ENCODE data around the gene MVB12B.
A peak's percentile ranks its signal among the peaks of the same experiment; 100 is the strongest.

The MVB12B gene

DNA sequence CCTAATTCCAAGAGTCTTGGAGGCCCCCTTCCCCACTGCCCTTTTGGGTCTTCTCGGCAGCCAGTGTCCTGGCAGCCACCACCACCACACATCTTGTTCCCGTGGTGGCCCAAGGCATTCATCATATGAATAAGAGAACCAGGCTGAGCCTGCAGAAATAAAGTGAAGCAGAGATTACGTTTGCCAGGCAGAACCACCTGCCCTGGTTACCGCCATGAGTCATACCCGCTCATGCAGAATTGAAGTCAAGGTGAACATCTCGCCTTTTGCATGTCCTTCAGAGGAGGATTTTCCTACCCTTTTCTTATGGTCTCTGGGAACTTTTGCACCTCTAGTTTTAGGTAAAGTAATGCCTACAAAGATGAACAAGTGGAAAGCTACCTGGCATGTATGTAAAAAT, 167.6 kb downstream of the MVB12B start:
- DNase-seq (ENCODE audit: low read depth) = no peak

DNA sequence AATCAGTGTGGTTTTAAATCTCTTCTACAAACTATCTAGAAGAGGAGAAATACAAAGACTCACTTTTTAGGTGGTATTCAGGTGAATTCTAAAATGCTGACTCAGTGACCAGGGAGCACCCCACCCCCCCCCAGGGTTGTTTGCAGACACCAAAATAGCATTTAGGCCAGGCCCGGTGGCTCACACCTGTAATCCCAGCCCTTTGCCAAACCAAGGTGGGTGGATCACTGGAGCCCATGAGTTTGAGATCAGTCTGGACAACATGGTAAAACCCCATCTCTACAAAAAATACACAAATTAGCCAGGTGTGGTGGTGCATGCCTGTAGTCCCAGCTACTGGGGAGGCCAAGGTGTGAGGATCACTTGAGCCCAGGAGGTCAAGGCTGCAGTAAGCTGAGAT, 168.1 kb downstream of the MVB12B start:
- DNase-seq (ENCODE audit: low read depth) = no peak

- no peak for DNase-seq (ENCODE audit: low read depth)
Measured at GRCh38 chr9:126495411-126496180, 169.0 kb downstream of the MVB12B start.

- no peak for DNase-seq (ENCODE audit: low read depth)
Measured at GRCh38 chr9:126496181-126496576, 169.6 kb downstream of the MVB12B start.

DNA sequence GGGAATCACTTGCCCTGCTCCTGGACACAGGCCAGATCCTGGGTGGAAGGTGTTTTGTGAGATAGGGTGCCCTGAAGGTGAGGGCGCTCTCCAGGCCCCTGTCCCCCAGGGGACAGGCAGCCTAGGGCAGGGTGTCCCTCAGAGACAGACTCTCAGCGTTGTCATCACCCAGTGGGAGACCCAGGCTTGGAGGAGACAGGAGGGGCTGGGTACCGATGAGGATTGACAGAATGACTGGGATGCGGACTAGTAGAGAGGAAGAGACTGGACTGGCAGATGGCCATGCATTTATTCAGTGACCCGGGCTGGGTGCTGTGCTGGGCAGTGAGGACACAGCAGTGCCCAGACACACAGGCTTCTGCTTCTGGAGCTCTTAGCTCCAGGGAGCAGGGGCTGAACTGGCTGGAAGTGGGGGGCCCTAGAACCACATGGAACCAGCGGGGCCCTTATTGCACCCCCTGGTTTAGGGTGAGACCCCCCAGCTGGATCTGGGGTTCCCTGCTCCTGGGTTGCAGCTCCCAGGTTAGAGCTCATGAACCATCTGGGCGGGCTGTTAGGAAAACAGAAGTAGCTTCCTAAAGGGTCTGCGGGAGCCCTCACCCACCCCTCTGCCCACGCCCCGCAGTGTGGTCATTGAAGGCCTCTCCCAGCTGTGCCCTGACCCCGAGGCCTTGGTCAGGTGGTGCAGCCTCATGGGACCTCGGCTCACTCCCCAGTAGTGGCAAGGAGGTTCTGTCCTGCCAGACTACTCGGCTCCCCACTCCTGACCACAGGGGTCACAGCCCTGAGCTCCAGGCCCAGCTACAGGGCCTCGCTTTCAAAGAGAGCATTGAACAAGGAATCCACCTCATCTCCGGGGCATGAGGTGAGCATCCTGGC, 170.4 kb downstream of the MVB12B start:
- no peak for DNase-seq (ENCODE audit: low read depth)

GRCh38 chr9:126497660-126498275, 171.1 kb downstream of the MVB12B start:
- DNase-seq (ENCODE audit: low read depth) = no peak

GRCh38 chr9:126498331-126498730, 171.7 kb downstream of the MVB12B start:
- no peak for DNase-seq (ENCODE audit: low read depth)

DNA sequence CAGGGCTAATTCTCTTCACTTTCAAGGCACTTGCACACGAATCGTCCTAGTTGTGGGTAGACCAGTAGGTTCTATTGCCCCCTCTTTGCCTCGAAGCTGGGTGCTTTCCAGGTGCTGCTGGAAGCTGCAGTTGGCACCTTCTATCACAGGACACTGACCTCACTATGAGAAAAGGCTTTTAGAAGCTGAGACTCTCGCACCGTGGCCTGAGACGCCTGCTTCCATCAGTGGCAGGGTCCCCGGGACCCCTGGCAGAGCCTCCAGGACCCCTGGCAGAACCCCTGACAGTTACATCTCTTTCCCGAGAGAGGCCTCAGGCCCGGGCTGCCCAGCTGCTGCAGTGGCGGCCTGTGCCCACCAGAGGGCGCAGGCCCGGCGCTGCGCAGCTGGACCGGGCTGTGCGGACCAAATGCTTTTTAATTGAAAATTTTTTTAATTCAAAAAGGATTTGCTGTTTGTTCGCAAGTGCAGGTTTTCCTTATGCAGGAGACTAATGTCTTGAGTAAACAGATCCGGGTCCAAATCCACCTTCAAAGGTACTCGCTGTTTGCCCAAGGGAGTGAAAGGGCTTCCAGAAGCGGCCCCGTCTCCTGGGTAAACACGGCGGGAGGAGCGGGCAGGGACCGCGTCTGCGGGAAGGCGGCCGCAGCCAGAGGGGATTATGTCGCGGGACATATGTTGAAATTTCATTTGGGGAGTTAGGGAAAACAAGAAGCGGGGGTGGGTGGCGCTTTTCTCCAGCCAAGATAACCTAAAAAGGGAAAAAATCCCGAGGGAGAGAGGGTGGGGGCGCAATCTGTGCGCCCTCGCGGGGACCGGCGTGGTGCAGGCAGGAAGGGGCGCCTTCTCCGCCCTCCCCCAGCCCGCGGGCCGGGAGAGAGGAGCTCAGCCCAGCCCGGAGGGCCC, 172.6 kb downstream of the MVB12B start:
- no peak for DNase-seq (ENCODE audit: low read depth)

GRCh38 chr9:126499911-126500599, 173.4 kb downstream of the MVB12B start:
- DNase-seq (ENCODE audit: low read depth) = no peak

GRCh38 chr9:126500600-126501382, 174.2 kb downstream of the MVB12B start:
- DNase-seq (ENCODE audit: low read depth) = no peak

DNA sequence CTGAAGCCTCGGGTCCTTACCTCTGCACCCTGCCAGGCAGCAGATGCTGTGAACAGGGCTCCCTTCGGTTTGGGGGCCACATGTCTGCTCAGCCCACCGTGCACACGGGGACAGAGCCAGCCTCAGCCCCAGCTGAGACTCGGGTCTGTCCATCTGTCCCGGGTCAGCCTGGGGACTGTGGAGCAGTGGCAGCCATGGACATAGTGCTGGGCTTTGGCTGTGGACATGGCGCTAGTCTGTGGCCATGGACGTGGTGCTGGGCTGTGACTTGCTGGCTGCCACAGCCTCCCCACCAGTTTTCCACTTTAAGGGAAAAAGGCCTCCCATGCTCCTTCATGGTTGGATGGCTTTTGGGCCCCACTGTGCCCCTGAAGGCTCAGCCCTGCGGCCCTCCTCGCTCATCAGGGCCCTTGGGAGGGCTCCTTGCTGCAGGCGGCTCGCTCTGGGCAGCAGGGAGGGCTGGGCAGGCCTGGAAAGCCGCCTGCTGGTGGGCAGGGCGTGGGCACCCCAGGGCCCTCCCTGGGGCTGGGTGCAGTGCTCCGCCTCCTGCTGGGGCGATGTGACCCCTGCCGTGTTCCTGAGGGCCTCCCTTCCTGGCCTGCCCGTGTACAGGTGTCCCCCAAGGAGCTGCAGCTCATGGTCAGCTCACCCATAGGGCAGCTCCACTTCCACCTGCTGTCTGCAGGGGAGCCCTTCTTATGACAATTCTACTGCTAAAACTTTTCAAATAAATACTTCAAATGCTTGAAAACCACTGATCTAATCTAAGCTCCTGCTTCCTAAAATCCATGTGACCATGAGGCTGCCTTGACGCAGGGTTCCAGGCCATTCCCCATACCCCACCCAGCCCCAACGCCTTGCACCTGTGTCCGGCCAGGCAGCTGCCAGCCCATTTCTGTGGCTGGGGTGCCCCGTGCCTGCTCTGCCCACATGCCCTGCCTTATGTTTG, 175.0 kb downstream of the MVB12B start:
- DNase-seq (ENCODE audit: low read depth) = no peak

DNA sequence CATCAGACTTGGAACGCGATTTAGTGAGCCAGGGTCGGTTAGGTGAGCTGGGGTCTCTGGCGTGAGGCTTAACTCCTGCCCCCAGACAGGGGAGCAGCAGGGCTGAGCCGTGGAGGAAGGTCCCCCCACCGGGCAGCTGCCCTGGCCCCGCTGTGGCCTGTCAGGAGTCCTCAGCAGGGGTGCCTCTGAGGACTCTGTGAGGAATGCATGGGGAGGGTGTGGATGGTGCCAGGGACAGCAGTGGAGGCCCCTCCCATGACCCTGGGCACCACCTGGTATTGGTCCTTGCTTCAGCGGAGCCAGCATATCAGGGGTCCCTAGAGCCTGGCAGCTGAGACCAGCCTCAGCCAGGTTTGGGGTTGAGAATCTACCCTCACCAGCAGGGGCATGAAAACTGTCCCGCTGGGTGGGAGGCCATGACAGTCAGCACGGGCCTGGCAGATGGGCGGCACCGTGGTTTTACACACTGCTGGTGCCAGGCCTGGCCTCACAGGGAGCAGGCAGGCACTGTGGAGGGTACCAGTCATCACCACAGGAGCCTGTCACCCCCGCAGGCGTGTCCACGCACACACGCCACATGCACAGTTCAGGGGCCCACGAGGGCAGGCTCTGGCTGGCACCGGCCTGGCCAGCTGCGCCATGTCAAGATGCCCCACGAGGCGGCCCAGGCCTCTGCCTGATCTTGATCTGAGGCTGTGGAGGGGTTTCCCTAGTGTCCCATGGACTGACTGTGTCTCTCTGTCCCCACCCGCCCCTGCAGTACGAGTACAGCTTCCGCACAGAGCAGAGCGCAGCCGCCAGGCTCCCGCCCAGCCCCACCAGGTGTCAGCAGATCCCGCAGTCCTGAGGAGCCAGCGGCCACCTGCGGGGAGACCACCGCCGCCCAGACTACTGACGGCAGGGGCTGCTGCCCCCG, 176.0 kb downstream of the MVB12B start:
- DNase-seq (ENCODE audit: low read depth) = no peak

GRCh38 chr9:126503333-126504085, 176.9 kb downstream of the MVB12B start:
- DNase-seq (ENCODE audit: low read depth) = peak; percentile 34

DNA sequence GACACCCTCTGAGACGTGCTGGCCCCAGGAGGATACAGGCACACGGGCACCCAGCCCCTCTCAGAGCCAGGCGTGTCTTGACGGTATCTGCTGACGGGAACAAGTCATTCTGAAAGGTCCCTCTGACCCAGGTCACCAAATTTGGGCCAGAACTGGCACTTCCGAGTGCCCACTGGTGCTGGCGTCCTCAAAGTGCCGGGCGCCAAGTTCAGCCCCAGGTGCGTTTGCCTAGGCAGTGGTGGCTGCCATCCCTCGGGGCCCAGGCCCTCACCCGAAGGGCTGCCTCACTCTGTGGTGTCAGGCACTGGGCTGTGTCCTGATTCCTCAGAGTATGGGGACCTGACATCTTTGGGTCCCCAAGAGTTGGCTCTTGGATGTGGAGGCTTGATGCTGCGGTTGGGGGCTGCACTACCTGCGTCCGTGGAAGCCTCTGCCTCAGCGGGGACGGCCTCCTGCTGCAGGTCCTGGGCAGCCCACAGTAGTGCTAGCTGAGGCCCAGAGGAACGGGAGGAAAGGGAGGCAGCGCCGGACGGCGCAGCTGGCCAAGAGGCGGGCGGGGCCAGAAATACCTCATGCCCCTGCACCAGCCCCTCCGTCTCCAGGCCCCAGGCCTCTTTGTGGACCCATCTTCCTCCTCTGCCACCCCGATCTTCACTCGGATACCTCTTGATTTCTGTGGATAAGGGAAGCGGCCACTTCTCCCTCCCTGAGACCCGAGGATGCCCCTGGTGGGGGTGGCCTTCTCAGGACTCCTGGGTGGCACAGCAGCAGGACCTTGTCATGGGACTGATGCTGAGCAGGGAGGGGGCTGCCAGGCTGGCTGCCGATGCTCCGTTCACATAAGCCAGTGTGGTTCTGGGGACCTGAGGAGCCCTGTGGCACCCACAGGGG, 177.7 kb downstream of the MVB12B start:
- no peak for DNase-seq (ENCODE audit: low read depth)

DNA sequence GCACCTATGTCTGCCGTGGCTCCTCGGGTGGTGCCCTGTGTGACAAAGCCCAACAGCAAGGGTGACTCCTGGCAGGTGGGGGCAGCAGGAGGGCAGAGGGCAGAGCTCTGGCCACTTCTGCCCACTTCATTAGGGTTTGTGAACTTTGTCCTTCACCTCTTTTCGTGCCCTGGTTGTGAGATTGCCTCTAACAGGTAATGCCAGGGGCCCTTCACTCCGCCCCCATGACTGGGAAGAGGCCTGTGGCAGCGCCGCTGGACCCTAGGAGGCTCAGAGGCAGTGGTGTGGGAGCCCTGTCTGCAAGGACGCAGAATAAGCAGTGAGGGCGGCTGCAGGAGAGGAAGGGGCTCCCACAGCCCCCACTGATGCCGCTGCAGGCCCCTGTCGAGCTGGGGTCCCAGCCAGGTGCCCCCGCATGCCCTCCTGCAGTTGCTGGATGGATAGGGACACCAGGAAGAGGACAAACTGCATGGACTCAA, 178.4 kb downstream of the MVB12B start:
- no peak for DNase-seq (ENCODE audit: low read depth)

DNA sequence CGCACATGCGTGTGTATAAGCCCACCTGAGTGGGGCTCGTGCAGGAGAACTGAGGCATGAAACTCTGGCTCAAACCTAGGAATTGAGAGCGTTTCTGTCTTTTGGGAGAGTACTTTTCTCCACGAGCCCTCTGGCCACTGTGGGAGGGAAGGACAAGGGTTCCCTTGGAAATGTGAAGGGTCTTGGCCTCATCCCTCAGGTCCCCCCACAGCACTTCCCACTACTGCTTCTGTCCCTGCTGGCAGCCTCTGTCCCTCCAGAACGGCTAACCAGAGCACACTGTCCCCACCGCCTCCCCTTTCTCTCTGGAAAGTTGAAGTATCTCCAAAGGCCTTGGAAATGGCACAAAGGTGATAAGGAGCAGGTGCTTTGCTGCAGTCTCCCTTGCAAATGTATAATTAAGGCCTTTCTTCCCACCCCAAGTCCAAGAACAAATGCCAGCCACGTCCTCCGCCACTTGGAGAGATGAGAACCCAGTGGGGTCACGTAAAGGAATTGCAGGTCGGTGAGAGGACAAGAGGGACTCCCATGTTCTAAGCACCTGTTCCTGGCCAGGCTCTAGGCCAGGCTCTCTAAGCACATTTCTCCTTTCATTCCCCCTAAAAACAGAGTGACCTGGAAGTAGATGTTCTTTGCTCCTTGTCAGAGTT, 179.2 kb downstream of the MVB12B start:
- DNase-seq (ENCODE audit: low read depth) = no peak

Measured in GM04503 (cell line).